ENCODE results near the gene ATP6V0A1. TPM values are rescaled to one million over a fixed set of nuclear protein-coding genes. Genes with fewer than 3 reads are reported as not detected.
"Not testable (repeated sequence)": the region's sequence is repeated elsewhere in the genome, so short reads cannot be mapped to it uniquely, and the experiment has no call there.

The ATP6V0A1 gene
- total and polyA plus RNA-seq, 8 donors: 22.8 to 55.9 (median 33.2) TPM

DNA sequence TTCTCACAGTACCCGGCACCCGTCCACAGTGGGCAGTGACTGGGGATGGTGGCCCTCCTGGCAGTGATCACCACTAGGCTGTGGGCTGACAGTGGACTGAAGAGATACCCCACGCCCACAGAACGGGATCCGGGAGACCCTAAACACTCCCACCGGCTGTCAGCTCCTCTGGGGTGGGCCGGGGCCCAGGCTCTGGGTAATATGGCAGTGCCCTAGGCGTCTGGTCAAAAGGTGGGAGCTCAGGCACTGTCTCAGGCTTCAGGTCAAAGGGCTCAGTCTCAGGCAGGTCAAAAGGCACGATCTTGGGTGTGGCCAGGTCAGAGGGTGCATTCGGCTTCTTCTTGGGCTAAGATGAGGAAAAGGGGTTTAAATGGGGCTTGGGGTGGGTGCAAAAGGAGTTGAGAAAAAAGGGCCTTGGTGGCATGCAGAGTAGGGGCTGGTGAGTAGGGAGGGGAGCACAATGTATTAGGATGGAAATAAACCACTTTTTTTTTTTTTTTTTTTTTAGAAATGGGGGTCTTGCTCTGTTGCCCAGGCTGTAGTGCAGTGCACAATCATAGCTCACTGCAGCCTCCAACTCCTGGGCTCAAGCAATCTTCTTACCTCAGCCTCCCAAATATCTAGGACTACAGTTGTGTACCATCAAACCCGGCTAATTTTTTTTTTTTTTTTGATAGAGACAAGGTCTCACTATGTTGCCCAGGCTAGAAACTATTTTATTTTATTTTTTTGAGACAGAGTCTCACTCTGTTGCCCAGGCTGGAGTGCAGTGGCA, 46.6 kb upstream of the ATP6V0A1 start:
- intact Hi-C loops (cut with DNase I): no loop called here
- Histone ChIP-seq H3K4me3 (no peak overlapping the region), H3K9me3 (no peaks in the 10 kb centered on the region), H3K27me3 (no peaks in the 10 kb centered on the region), H3K4me1 (peaks cover 0 to 3% (median 0%) of the 10 kb centered on the region in 3 donors), H3K36me3 (no peaks in the 10 kb centered on the region), H3K27ac (no peak overlapping the region)
- no peak for FAIRE-seq
- WGBS, 2 donors: 83 to 86% methylated on average over 11 of the region's 11 CpGs
- DNase-seq: no peak
- TF ChIP-seq, protein P1, sequence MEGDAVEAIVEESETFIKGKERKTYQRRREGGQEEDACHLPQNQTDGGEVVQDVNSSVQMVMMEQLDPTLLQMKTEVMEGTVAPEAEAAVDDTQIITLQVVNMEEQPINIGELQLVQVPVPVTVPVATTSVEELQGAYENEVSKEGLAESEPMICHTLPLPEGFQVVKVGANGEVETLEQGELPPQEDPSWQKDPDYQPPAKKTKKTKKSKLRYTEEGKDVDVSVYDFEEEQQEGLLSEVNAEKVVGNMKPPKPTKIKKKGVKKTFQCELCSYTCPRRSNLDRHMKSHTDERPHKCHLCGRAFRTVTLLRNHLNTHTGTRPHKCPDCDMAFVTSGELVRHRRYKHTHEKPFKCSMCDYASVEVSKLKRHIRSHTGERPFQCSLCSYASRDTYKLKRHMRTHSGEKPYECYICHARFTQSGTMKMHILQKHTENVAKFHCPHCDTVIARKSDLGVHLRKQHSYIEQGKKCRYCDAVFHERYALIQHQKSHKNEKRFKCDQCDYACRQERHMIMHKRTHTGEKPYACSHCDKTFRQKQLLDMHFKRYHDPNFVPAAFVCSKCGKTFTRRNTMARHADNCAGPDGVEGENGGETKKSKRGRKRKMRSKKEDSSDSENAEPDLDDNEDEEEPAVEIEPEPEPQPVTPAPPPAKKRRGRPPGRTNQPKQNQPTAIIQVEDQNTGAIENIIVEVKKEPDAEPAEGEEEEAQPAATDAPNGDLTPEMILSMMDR (IDR thresholded peaks at IDR 0.05): no peak
- no peak for ATAC-seq

DNA sequence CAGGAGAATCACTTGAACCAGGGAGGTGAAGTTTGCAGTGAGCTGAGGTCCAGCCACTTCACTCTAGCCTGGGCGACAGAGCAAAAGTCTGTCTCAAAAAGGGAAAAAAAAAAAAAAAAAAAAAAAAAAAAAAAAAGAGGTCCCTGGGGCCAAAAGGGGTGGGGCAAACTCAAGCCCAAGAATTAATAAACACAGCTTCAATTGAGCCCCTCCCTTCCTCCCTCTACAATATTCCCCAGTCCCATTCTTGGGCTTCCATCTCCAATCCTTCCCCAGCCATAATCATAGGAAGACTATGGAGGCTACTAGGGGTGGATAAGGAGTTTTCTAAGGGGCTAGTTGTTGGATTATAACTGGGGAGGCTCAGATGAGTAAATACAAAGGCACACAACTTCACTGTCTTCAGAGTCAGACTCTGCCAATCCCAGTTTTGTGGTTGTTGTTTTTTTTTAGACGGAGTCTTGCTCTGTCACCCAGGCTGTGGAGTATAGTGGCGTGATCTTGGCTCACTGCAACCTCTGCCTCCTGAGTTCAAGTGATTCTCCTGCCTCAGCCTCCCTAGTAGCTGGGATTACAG, 45.1 kb upstream of the ATP6V0A1 start:
- ATAC-seq: no peak
- FAIRE-seq: no peak

DNA sequence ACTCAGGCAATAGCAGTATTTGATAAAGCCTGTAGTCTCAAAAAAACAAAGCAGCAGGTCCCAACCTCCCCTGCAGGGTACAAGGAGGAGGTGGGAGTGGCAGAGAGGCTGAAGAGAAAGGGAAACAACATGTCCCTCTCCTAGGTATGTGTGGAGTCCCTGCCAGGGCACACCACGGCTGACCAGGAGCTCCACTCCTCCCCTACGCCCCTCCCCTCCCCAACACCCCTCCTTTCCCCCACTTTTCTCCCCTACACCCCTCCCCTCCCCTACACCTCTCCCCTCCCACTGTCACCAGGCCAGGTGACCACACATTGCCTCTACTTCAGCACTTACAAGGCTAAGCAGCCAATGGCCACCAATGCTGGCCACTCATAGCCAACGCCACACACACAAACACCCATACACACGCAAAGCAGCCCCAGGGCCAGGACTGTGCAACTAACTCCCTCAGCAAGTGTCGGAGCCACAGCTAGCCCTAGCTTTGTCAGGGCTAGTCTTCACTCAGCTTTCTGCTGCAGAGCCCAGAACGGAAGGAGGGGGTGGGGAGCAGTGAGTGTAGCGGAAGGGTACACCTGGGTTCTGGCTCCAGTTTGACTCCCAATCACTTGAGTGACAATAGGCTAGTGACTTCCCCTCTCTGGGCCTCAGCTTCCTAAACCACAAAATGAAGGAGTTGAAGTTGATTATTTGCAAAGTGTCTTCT, 43.8 kb upstream of the ATP6V0A1 start:
- no peak for ATAC-seq
- Histone ChIP-seq H3K36me3 (no peaks in the 10 kb centered on the region), H3K27me3 (no peaks in the 10 kb centered on the region), H3K4me3 (no peak overlapping the region), H3K9me3 (no peaks in the 10 kb centered on the region), H3K4me1 (no peaks in the 10 kb centered on the region), H3K27ac (no peak overlapping the region)
- WGBS, 2 donors: 77 to 81% methylated on average over 6 to 7 of the region's 7 CpGs
- intact Hi-C loops (cut with DNase I): no loop called here
- FAIRE-seq: no peak
- TF ChIP-seq, protein P1 (IDR thresholded peaks at IDR 0.05): no peak
- DNase-seq: no peak

More for the DNA sequence above, 45.1 kb upstream of the ATP6V0A1 start:
- Histone ChIP-seq H3K36me3 (no peaks in the 10 kb centered on the region), H3K27me3 (no peaks in the 10 kb centered on the region), H3K4me3 (no peak overlapping the region), H3K27ac (no peak overlapping the region), H3K4me1 (no peaks in the 10 kb centered on the region), H3K9me3 (no peaks in the 10 kb centered on the region)
- WGBS, 2 donors: 74 to 85% methylated on average over 3 of the region's 3 CpGs
- intact Hi-C loops (cut with DNase I): no loop called here
- DNase-seq: no peak
- TF ChIP-seq, protein P1 (IDR thresholded peaks at IDR 0.05): no peak

DNA sequence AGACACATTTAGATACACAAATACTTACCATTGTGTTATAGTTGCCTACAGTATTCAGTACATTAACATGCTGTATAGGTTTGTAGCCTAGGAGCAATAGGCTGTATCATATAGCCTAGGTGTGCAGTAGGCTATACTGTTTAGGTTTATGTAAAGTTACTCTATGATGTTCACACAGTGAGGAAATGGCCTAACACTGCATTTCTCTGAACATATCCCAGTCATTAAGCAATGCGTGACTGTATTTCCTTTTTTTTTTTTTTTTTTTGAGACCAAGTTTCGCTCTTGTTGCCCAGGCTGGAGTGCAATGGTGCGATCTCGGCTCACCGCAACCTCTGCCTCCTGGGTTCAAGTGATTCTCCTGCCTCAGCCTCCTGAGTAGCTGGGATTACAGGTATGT, 40.7 kb upstream of the ATP6V0A1 start:
- H3K4me1 ChIP-seq; H3K36me3 ChIP-seq; H3K27ac ChIP-seq; H3K4me3 ChIP-seq; ATAC-seq; DNase-seq; intact Hi-C loops (cut with DNase I); H3K27me3 ChIP-seq; H3K9me3 ChIP-seq; FAIRE-seq: not testable (repeated sequence)
- WGBS, 2 donors: 86 to 96% methylated on average over 5 of the region's 5 CpGs

DNA sequence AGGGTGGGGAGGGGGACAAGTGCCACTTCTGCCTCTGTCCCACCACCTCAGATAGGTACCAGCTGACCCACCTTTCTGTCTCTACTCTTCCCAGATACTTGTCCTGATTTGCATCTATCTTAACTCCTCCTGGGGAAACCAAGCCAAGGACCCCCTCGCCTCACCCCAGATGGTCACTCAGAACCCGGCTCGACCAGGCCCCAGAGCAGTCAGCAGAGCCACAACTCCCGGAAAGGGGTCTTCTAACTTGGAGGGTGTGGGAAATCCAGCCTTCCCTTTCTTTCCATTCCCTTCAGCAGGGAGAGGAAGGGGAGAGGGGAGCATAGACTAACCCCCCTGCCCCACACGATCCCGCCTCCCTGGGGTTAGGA, 37.6 kb upstream of the ATP6V0A1 start:
- no peaks in the 10 kb centered on the region for H3K27me3 ChIP-seq
- 65 to 75% methylated on average over 6 of the region's 6 CpGs for WGBS, 2 donors
- ATAC-seq (no peak), DNase-seq (no peak), FAIRE-seq (no peak)
- intact Hi-C loops (cut with DNase I): loop anchor here in 1 of 3 donors (5.0 kb wide), 1 partner anchor 96 kb away; no protein-coding TSS in a partner anchor
- no peaks in the 10 kb centered on the region for H3K36me3 ChIP-seq
- no peak overlapping the region for H3K27ac ChIP-seq
- TF ChIP-seq, protein P1 (IDR thresholded peaks at IDR 0.05): no peak
- no peaks in the 10 kb centered on the region for H3K9me3 ChIP-seq
- H3K4me3 ChIP-seq: peak overlapping the region in 2 of 4 donors; percentile 52 to 54
- no peaks in the 10 kb centered on the region for H3K4me1 ChIP-seq

All from pancreas (tissue), 10 donors.